ENCODE data around the gene PFDN4. TPM values are rescaled to one million over a fixed set of nuclear protein-coding genes. Genes with fewer than 3 reads are reported as not detected.

The PFDN4 gene, protein sequence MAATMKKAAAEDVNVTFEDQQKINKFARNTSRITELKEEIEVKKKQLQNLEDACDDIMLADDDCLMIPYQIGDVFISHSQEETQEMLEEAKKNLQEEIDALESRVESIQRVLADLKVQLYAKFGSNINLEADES
- total RNA-seq, result 10 to 100 TPM; 55.4 to 60.5 TPM

DNA sequence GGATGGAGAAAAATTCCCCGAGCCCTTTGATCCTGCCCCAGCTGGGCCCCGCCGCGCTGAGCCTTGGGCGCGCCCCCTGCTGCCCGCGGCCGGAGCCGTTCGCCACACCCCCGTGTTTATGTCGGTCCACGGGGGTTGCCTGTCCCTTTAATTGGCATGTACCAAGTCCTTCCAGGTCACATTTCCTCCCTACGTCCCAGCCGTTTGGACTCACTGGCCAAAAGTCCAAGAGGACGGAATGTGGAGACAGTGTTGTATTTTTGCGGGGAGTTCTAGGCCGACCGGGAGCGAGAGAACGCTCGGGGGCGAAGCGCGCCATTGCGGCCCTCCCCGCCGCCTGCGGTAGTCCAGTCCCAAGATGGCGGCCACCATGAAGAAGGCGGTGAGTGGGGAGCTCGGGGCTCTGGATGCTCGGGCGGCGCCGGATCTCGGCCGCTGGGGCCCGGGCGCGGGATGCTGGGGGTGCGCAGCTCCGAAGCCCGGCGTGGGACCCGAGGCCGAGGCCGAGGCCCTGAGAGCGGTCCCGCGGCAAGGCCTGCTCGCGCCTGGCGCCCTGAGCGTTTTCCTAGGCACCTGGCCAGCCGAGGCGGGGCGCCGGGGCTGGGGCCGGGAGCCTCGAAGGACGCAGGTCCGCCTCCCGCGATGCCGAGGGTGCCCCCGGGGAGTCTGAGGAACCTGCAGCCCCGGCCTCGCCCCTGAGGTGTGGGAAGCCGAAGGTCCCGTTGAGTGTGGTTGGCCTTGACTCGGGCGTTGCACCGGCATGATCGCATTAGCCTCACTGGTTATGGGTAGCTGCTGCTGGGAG, at the start of gene PFDN4:
PFDN4 (plus strand) TSS at position 345 of the 805 bp plus-strand sequence; CDS start at position 359, 14 bp downstream.
- Mint-ChIP-seq H3K27me3 (no peaks in the 10 kb centered on the region), H3K36me3 (ENCODE audit: low read depth) (peaks cover 12% of the 10 kb centered on the region), H3K4me1 (peaks cover 47% of the 10 kb centered on the region), H3K27ac (peak within 1 kb of the TSS; percentile 99), H3K4me3 (peak within 1 kb of the TSS; percentile 80), H3K9me3 (ENCODE audit: low read depth) (no peaks in the 10 kb centered on the region)
- ChIA-PET POLR2A (interaction anchor here (0.6 kb wide), 1 partner anchor 623 kb away, joined by 3 read pairs; no protein-coding TSS in a partner anchor), CTCF (interaction anchor here (0.6 to 2.7 kb wide), 18 partner anchors 8 to 441 kb away, joined by 3 to 14 read pairs (median 4); no protein-coding TSS in a partner anchor)
- intact Hi-C loops (cut with DNase I, micrococcal nuclease), result loop anchor here (1.0 to 10.0 kb wide), 6 partner anchors 77 to 1053 kb away; no protein-coding TSS in a partner anchor
- peak; percentile 88 for DNase-seq
- ATAC-seq, result peak; percentile 82

DNA sequence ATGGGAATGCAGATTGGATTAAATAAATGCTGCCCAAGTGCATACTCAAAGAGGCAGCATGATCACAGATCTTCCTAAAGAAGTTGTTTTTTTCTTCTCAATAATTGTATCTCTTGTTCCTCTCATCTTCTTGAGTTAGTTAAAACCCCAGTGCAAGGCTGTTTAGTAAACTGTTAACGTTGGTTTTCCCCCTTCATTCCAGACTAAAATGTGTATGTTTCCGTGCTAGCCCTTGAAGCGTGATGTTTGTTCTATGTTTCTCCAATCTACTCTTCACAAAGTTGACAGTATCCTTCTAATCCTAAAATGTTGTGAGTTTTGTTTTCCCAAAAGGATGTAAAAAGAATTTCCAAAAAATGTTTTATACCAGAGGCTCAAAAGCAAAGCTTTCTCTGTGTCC, 49.7 kb upstream of the PFDN4 start:
- ChIA-PET POLR2A (no interaction called here), CTCF (no interaction called here)
- H3K9me3 Mint-ChIP-seq (ENCODE audit: low read depth), result no peaks in the 10 kb centered on the region
- H3K4me1 Mint-ChIP-seq, result no peaks in the 10 kb centered on the region
- DNase-seq (no peak), ATAC-seq (no peak)
- H3K27ac Mint-ChIP-seq, result no peak overlapping the region
- H3K4me3 Mint-ChIP-seq, result no peak overlapping the region
- H3K27me3 Mint-ChIP-seq, result peaks cover 17% of the 10 kb centered on the region
- no peaks in the 10 kb centered on the region for H3K36me3 Mint-ChIP-seq (ENCODE audit: low read depth)
- intact Hi-C loops (cut with DNase I, micrococcal nuclease), result no loop called here

DNA sequence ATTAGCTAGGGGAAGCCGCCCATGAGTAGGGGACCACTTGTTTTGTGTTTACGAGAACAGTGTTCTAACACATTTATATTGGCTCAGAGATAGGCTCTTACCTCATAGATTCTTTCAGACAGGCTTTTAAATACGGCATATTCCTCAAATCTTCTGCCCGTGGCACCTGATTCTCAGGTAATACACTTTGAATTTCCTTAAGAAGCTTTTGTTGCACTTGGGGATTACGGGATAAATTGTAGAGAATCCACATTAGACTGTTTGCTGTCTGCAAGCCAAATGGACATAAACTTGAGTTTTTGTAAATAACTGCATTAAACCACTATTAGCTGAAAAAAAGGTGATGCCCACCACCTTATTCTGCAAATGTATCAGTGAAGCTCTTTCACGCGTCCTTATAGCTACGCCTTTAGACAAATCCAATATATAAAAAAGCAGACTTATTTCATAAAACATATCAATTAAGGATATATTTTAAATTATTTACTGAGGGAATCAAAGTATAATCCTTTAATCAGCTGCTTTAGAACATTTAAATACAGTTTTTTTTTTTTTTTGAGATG, 49.0 kb upstream of the PFDN4 start:
- ATAC-seq (no peak), DNase-seq (no peak)
- intact Hi-C loops (cut with DNase I, micrococcal nuclease), result no loop called here
- H3K27ac Mint-ChIP-seq, result no peak overlapping the region
- ChIA-PET CTCF (interaction anchor here (0.9 kb wide), 1 partner anchor 27 kb away, joined by 3 read pairs; no protein-coding TSS in a partner anchor), POLR2A (no interaction called here)
- no peaks in the 10 kb centered on the region for H3K9me3 Mint-ChIP-seq (ENCODE audit: low read depth)
- peaks cover 17% of the 10 kb centered on the region for H3K27me3 Mint-ChIP-seq
- H3K4me3 Mint-ChIP-seq, result no peak overlapping the region
- no peaks in the 10 kb centered on the region for H3K4me1 Mint-ChIP-seq
- no peaks in the 10 kb centered on the region for H3K36me3 Mint-ChIP-seq (ENCODE audit: low read depth)

DNA sequence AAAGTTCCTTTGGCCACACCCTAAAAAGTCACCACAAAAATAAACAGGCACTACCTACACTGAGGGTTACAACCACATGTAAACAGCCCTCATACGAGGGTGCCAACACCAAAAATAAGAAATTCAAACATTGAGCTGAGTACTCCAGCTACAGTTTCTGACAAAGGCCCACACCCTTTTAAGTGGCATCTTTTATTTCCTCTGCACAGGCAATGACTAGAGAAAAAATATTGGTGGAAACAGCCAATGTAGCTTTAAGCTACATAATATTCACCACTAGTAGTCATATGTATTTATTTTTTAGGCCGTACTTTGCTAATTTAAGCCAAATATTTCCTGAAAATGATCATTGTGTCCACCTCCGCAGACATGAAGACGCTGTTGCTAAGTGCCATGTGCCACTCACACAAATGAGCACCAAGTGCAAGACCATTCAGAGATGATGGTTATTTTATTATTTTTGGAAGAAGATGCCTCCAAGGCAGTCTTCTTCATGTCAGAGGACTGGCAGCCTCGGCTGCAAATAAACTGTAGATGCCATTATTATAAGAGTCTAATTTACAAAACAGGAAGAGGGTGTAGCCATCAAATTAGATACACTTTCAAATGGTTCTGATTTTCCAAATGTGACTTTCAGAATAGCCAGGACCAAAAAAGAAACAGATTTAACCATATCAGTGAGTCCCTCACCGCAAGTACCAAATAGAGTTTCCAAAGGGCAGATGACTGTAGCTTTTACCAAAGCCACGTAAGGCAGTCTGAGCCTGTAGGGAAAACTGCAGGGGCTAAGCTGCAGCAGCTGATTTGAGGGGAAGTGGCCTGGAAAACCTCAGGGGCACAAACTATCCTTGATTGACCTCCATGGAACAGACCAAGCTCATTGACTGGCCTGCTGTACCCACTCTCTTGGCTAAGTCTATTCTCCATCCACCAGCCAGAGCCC, 47.6 kb upstream of the PFDN4 start:
- peaks cover 19% of the 10 kb centered on the region for H3K27me3 Mint-ChIP-seq
- H3K4me1 Mint-ChIP-seq, result no peaks in the 10 kb centered on the region
- H3K27ac Mint-ChIP-seq, result no peak overlapping the region
- no peak for ATAC-seq
- H3K4me3 Mint-ChIP-seq, result no peak overlapping the region
- intact Hi-C loops (cut with DNase I, micrococcal nuclease), result no loop called here
- ChIA-PET CTCF (interaction anchor here (0.6 kb wide), 1 partner anchor 62 kb away, joined by 3 read pairs; no protein-coding TSS in a partner anchor), POLR2A (interaction anchor here (0.5 kb wide), 1 partner anchor 1330 kb away, joined by 5 read pairs; no protein-coding TSS in a partner anchor)
- H3K9me3 Mint-ChIP-seq (ENCODE audit: low read depth), result no peaks in the 10 kb centered on the region
- H3K36me3 Mint-ChIP-seq (ENCODE audit: low read depth), result no peaks in the 10 kb centered on the region
- no peak for DNase-seq

DNA sequence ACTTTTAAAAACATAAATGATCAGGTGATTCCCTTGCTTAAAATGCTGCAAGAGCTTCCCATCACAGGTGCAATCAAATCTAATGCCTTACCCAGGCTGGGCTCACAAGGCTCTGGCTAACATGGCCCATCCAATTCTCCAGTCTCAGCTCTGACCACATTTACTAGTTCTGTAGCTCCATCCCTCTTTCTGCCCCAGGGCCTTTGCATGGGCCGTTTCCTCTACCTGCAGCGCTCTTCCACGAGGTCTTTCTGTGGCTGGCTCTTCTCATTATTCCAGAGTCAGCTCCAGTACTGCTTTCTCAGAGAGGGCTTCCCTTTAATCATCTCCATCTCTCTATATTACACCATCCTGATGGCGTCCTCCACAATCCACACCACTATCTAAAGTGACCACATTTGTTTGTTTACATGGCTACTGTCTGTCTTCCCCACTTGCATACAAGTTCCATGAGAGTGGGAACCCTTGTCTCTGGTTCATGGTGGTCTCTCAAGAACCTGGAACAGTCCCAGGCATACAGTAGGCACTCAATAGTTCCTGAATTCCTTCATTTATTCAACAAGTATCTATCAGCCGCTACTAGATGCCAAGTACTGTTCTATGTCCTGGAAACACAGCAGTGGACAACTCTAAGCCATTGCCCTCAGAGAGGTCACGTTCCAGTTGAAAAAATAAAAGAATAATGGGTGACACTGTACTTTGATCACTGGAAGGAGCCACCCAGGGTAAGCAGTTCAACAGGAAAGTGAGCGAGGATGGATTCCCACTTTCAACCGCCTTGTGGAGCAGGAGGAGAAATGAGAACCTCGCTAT, 46.7 kb upstream of the PFDN4 start:
- CTCF ChIA-PET, result no interaction called here
- peaks cover 19% of the 10 kb centered on the region for H3K27me3 Mint-ChIP-seq
- intact Hi-C loops (cut with DNase I, micrococcal nuclease), result no loop called here

DNA sequence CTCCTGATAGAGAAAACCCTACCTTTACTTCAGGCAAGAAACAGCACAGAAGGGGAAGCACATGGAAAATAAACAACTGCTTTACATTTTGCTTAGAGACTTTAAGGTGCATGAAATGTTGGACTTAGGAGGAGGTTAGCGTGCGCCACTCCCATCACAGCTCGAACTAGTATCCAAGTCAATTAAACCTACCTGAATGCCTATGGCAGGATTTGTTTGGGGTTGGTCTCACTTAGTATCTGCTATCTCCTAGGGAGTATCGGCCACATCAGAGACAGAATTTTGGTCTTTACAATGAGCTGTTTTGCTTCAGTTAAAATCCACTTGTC, 46.1 kb upstream of the PFDN4 start:
- Mint-ChIP-seq H3K27ac (no peak overlapping the region), H3K4me1 (no peaks in the 10 kb centered on the region), H3K9me3 (ENCODE audit: low read depth) (no peaks in the 10 kb centered on the region), H3K4me3 (no peak overlapping the region), H3K36me3 (ENCODE audit: low read depth) (no peaks in the 10 kb centered on the region), H3K27me3 (peaks cover 21% of the 10 kb centered on the region)
- DNase-seq, result no peak
- CTCF ChIA-PET, result no interaction called here
- ATAC-seq, result no peak
- POLR2A ChIA-PET, result interaction anchor here (0.6 kb wide), 1 partner anchor 376 kb away, joined by 6 read pairs; no protein-coding TSS in a partner anchor
- intact Hi-C loops (cut with DNase I, micrococcal nuclease), result no loop called here

More for the DNA sequence above, 46.7 kb upstream of the PFDN4 start:
- no peak overlapping the region for H3K27ac Mint-ChIP-seq
- POLR2A ChIA-PET, result interaction anchor here (0.6 kb wide), 1 partner anchor 375 kb away, joined by 6 read pairs; no protein-coding TSS in a partner anchor
- no peaks in the 10 kb centered on the region for H3K36me3 Mint-ChIP-seq (ENCODE audit: low read depth)
- ATAC-seq (no peak), DNase-seq (no peak)
- no peak overlapping the region for H3K4me3 Mint-ChIP-seq
- no peaks in the 10 kb centered on the region for H3K9me3 Mint-ChIP-seq (ENCODE audit: low read depth)
- no peaks in the 10 kb centered on the region for H3K4me1 Mint-ChIP-seq

DNA sequence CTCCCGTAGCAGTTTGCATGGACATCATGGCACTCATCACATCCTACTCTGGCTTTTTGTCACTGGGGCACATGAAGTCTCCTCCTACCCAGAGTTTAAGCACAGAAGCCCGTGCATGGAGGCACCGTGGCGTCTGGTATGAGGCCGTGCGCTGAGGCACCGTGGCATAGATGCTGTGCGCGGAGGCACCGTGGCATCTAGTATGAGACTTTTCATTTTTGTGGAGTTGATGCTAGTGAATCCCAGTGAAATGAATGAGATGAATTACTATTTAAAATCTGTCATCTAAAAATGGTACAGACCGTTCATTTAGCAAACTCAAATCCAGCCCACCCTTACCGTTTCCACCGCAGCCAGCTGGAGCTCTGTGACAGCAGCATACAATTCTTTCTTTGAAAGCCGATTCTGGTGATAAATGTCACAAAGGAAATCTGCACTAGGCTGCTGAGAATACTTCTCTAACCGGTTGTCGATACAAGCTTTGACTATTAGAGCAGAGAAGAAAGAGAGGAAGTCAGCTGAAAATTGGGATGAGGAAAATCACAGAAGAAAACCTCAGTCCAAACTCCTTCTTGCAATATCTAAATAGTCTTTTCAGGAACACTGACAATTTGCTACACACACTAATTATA, 45.4 kb upstream of the PFDN4 start:
- Mint-ChIP-seq H3K27me3 (peaks cover 24% of the 10 kb centered on the region), H3K27ac (no peak overlapping the region), H3K9me3 (ENCODE audit: low read depth) (no peaks in the 10 kb centered on the region), H3K4me1 (no peaks in the 10 kb centered on the region), H3K36me3 (ENCODE audit: low read depth) (no peaks in the 10 kb centered on the region), H3K4me3 (no peak overlapping the region)
- CTCF ChIA-PET, result no interaction called here
- POLR2A ChIA-PET, result no interaction called here
- ATAC-seq (no peak), DNase-seq (no peak)
- intact Hi-C loops (cut with DNase I, micrococcal nuclease), result no loop called here

DNA sequence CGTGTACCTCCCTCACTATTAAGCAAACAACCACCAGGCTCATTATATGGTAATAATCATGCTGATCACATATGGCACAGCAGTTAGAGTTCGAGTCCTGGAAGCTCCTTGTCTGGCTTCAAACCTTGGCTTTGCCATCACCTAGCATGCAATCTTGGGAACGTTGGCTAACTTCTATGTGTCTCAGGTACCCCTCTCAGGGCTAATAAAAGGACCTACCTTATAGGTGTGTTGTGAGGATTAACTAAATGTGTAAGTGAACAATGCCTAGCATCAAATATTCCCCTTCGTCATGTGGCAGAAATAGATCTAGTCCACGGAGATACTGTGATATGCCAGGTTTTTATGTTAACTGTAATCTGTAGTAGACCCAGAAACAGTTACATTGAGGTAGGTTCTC, 44.5 kb upstream of the PFDN4 start:
- intact Hi-C loops (cut with DNase I, micrococcal nuclease), result no loop called here
- no peaks in the 10 kb centered on the region for H3K4me1 Mint-ChIP-seq
- no peaks in the 10 kb centered on the region for H3K36me3 Mint-ChIP-seq (ENCODE audit: low read depth)
- no peak overlapping the region for H3K27ac Mint-ChIP-seq
- H3K4me3 Mint-ChIP-seq, result no peak overlapping the region
- ATAC-seq (no peak), DNase-seq (no peak)
- no peaks in the 10 kb centered on the region for H3K9me3 Mint-ChIP-seq (ENCODE audit: low read depth)
- POLR2A ChIA-PET, result no interaction called here
- peaks cover 28% of the 10 kb centered on the region for H3K27me3 Mint-ChIP-seq
- CTCF ChIA-PET, result no interaction called here

DNA sequence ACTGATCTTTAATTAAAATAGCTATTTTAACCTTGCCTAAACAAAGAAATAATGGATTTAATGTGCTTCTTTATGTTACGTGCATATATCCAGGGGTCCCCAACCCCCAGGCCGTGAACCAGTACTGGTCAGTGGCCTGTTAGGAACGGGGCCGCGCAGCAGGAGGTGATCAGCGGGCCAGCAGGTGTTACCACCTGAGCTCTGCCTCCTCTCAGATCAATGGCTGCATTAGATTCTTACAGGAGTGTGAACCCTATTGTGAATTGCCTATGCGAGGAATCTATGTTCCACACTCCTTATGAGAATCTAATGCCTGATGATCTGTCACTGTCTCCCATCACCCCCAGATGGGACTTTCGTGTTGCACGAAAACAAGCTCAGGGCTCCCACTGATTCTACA, 42.9 kb upstream of the PFDN4 start:
- H3K27me3 Mint-ChIP-seq, result peaks cover 42% of the 10 kb centered on the region
- H3K9me3 Mint-ChIP-seq (ENCODE audit: low read depth), result no peaks in the 10 kb centered on the region
- intact Hi-C loops (cut with DNase I, micrococcal nuclease), result no loop called here
- ChIA-PET CTCF (interaction anchor here (0.7 kb wide), 1 partner anchor 36 kb away, joined by 3 read pairs; no protein-coding TSS in a partner anchor), POLR2A (no interaction called here)
- H3K4me1 Mint-ChIP-seq, result no peaks in the 10 kb centered on the region
- H3K36me3 Mint-ChIP-seq (ENCODE audit: low read depth), result no peaks in the 10 kb centered on the region
- ATAC-seq (no peak), DNase-seq (no peak)
- no peak overlapping the region for H3K27ac Mint-ChIP-seq
- no peak overlapping the region for H3K4me3 Mint-ChIP-seq

DNA sequence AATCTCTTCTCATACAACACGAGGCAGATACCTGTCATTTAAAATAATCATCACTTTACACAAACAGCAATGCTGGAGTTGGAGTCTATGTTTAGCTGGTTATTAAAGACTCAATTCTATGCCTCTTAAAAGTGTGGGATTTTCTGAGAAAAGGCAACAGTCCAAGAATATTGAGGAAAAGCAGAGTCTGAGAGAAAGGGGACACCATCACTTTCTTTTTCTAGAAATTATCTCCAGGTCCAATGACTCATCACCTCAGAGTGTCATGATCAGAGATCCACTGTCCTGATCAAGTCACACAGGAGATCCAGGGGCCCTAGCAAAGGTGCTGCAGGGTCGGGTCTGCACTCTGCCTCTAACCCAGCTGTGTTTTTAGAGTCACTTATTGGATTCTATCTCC, 42.1 kb upstream of the PFDN4 start:
- ATAC-seq (no peak), DNase-seq (no peak)
- H3K4me1 Mint-ChIP-seq, result no peaks in the 10 kb centered on the region
- intact Hi-C loops (cut with DNase I, micrococcal nuclease), result no loop called here
- H3K9me3 Mint-ChIP-seq (ENCODE audit: low read depth), result no peaks in the 10 kb centered on the region
- peaks cover 45% of the 10 kb centered on the region for H3K27me3 Mint-ChIP-seq
- no peaks in the 10 kb centered on the region for H3K36me3 Mint-ChIP-seq (ENCODE audit: low read depth)
- POLR2A ChIA-PET, result no interaction called here
- CTCF ChIA-PET, result no interaction called here
- no peak overlapping the region for H3K27ac Mint-ChIP-seq
- no peak overlapping the region for H3K4me3 Mint-ChIP-seq
